Stomach (tissue), 9 donors: ENCODE results near the gene SMOC2. TPM values are rescaled to one million over a fixed set of nuclear protein-coding genes. Genes with fewer than 3 reads are reported as not detected.
"Not testable (repeated sequence)": the region's sequence is repeated elsewhere in the genome, so short reads cannot be mapped to it uniquely, and the experiment has no call there.

Experiments
- DNase-seq, 2 donors: peaks; one replicate each; pipeline versions ENCODE4 v3.0.0 to v3.0.0-alpha.2; 2013 to 2019
- H3K27ac ChIP-seq, 5 donors: fragments of 200-600 bp in 4 of 5; sonication (generic) in 4 of 5; one replicate each; pipeline ENCODE4 v1.5.1; 2013 to 2019; ENCODE audit warnings: mild to moderate bottlenecking in 1 of 5, moderate library complexity in 1 of 5
- H3K27me3 ChIP-seq, 3 donors: fragments of 200-600 bp; sonication (generic); one replicate each; pipeline ENCODE4 v1.5.1; 2017 to 2019; ENCODE audit warnings: mixed run types in 1 of 3
- H3K36me3 ChIP-seq, 4 donors: fragments of 200-600 bp; sonication (generic); 1 replicate in 3 of 4; 2 replicates in 1 of 4; pipeline ENCODE4 v1.5.1; 2016 to 2019
- H3K4me1 ChIP-seq, 4 donors: fragments of 200-600 bp; sonication (generic); one replicate each; pipeline ENCODE4 v1.5.1; 2016 to 2019
- H3K4me3 ChIP-seq, 4 donors: fragments of 200-600 bp; sonication (generic) in 3 of 4; one replicate each; pipeline ENCODE4 v1.5.1; 2016 to 2019; ENCODE audit warnings: mild to moderate bottlenecking in 1 of 4
- H3K9me3 ChIP-seq, 4 donors: fragments of 200-600 bp; sonication (generic); one replicate each; pipeline ENCODE4 v1.5.1; 2016 to 2019
- CTCF ChIP-seq, 7 experiments: fragments of 450-650 bp in 4 of 7; fragments of 200-600 bp in 3 of 7; sonication (generic) in 3 of 7; IDR thresholded peaks; one replicate each; pipeline ENCODE4 v1.5.1; 2016 to 2019; ENCODE audit warnings: antibody characterized with exemption in 7 of 7, control low read depth in 2 of 7, mild to moderate bottlenecking in 1 of 7
- EP300 ChIP-seq: sonication (generic); formaldehyde crosslinking; IDR thresholded peaks from one replicate; pipeline ENCODE4 v1.6.1; 2017; ENCODE audit warnings: antibody characterized with exemption
- POLR2A ChIP-seq, 4 donors: fragments of 450-650 bp; IDR thresholded peaks; one replicate each; pipeline ENCODE4 v1.6.1; 2016; ENCODE audit warnings: antibody characterized with exemption in 4 of 4, control low read depth in 2 of 4, mild to moderate bottlenecking in 1 of 4, moderate library complexity in 1 of 4
- POLR2AphosphoS5 ChIP-seq, 3 donors: sonication (generic); formaldehyde crosslinking; IDR thresholded peaks; one replicate each; pipeline ENCODE4 v1.6.1; 2016; ENCODE audit warnings: antibody characterized with exemption in 3 of 3
- WGBS, 5 donors: extraction: QIAGEN DNeasy Blood & Tissue Kit in 3 of 5; methylation state at CpG; one replicate each; pipeline versions ENCODE4 v1.1.5 to v1.1.7; 2013 to 2018; 5-methylcytosine and 5-hydroxymethylcytosine counted together
- intact Hi-C: fragments of 100-400 bp; cut with DNase I; formaldehyde crosslinking; loops from one replicate; pipeline ENCODE4 v1.15.1; 2023; ENCODE audit warnings: low total_unique reads
- polyA plus RNA-seq, 3 donors: library from polyadenylated mRNA; stranded (reverse); fragments of 200-250 nt; gene quantifications; one replicate each; pipeline ENCODE4 v1.2.3, GENCODE V29; 2013
- total RNA-seq, 5 donors: library from RNA; depleted of rRNA; stranded (reverse); fragments of >200 nt; gene quantifications; one replicate each; pipeline versions ENCODE4 v1.1.0 to v1.2.3, GENCODE V29; 2014 to 2016
- donor health status: healthy with polysubstance abuse.
- donor health status: Bipolar disorder and iron deficiency.
- donor health status: healthy.

The SMOC2 gene
- total and polyA plus RNA-seq, 8 donors: 7.9 to 520 (median 76.9) TPM

GRCh38 chr6:168699631-168700295 lies 258.8 kb downstream of the SMOC2 start:
- intact Hi-C loops: no loop called here
- H3K27ac ChIP-seq: peak overlapping the region in 2 of 5 donors; percentile 21 to 57
- no peak overlapping the region for H3K4me3 ChIP-seq
- H3K9me3 ChIP-seq: no peaks in the 10 kb centered on the region
- no peak for TF ChIP-seq CTCF (IDR thresholded peaks at IDR 0.05)
- TF ChIP-seq POLR2AphosphoS5 (IDR thresholded peaks at IDR 0.05): peak in 1 of 3 donors; percentile 5
- no peaks in the 10 kb centered on the region for H3K27me3 ChIP-seq
- WGBS, 5 donors: 54 to 74% (median 73%) methylated on average over 14 to 15 of the region's 15 CpGs
- no peaks in the 10 kb centered on the region for H3K36me3 ChIP-seq
- peak in 1 of 2 donors; percentile 66 for DNase-seq
- peaks cover 0 to 41% (median 9%) of the 10 kb centered on the region in 4 donors for H3K4me1 ChIP-seq

DNA sequence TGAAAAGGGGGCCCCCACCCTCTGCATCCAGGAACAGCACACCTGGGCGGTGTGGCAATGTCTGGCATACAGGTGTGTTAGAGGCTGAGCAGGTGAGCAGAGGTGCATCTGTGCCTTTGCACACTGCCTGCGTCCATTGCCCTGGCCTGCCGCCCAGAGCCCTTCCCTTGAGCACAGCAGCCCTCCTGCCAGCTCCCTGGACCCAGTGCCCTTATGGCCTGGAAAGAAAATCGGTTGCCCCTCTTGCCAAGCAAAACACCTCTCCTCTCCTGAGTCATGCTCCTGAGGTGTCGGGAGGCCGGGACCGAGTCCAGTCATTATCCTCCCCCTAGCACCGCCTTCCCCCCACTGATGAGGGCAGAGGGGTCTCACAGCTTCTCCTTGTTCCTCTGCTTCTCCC lies 259.9 kb downstream of the SMOC2 start:
- intact Hi-C loops: no loop called here
- WGBS, 5 donors: 78 to 93% (median 88%) methylated on average over 7 to 8 of the region's 8 CpGs
- DNase-seq: no peak
- Histone ChIP-seq H3K27me3 (no peaks in the 10 kb centered on the region), H3K27ac (peak overlapping the region in 2 of 5 donors; percentile 21 to 57), H3K36me3 (no peaks in the 10 kb centered on the region), H3K4me1 (peaks cover 0 to 41% (median 10%) of the 10 kb centered on the region in 4 donors), H3K9me3 (no peaks in the 10 kb centered on the region), H3K4me3 (no peak overlapping the region)
- TF ChIP-seq POLR2AphosphoS5 (IDR thresholded peaks at IDR 0.05) (no peak), CTCF (IDR thresholded peaks at IDR 0.05) (no peak), EP300 (no peak), POLR2A (IDR thresholded peaks at IDR 0.05) (no peak)

DNA sequence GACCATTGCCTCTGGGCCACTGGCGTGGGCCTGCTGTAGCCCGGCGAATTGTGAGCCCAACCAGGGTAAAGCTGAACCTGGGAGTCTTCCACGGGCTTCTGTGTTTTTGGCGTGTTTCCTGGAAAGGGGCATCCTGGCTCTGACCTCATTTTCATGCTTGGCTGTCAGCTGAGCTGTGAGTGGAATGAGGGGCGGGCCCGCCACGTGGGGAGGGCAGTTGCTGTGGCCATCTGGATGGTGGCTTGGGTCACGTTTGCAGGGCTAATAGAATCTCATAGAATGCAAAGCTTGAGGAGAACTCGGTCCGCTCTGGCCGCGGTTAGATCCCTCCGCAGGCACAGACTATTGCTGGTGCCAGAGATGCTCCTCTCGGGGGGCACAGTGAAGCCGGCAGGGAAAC lies 263.0 kb downstream of the SMOC2 start:
- WGBS, 5 donors: 60 to 80% (median 64%) methylated on average over 15 to 16 of the region's 16 CpGs
- peak overlapping the region in 1 of 5 donors; percentile 29 for H3K27ac ChIP-seq
- DNase-seq: peak in 1 of 2 donors; percentile 36

DNA sequence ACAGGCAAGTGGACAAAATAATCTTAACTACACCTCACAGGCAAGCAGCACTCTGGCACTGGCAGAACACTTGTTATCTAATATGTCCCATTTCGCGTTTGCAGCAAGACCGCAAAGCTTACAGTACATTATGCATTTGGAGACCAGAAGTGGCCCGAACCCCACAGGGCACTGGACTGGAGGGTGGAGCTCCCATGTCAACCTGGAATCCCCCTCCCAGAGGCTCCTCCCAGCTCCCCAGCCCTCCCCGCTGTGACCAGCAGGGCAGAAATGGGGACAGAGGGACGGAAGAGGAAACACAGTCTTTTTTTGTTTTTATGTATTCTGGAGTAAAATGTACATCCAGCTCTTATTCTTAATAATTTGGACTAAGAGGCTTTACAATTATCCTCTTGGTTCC lies 263.7 kb downstream of the SMOC2 start:
- intact Hi-C loops: no loop called here
- no peaks in the 10 kb centered on the region for H3K27me3 ChIP-seq
- no peak for TF ChIP-seq POLR2AphosphoS5 (IDR thresholded peaks at IDR 0.05)
- no peak for TF ChIP-seq POLR2A (IDR thresholded peaks at IDR 0.05)
- no peak for TF ChIP-seq EP300
- TF ChIP-seq CTCF (IDR thresholded peaks at IDR 0.05): no peak
- H3K4me3 ChIP-seq: no peak overlapping the region
- no peak for DNase-seq
- H3K9me3 ChIP-seq: no peaks in the 10 kb centered on the region
- no peak overlapping the region for H3K27ac ChIP-seq
- WGBS, 5 donors: 34 to 64% (median 35%) methylated on average over 6 of the region's 6 CpGs
- H3K4me1 ChIP-seq: peaks cover 0 to 30% (median 8%) of the 10 kb centered on the region in 4 donors
- H3K36me3 ChIP-seq: no peaks in the 10 kb centered on the region

More for the DNA sequence above, 263.0 kb downstream of the SMOC2 start:
- Histone ChIP-seq H3K4me3 (no peak overlapping the region), H3K27me3 (no peaks in the 10 kb centered on the region), H3K36me3 (no peaks in the 10 kb centered on the region), H3K4me1 (peaks cover 0 to 37% (median 10%) of the 10 kb centered on the region in 4 donors), H3K9me3 (no peaks in the 10 kb centered on the region)
- no peak for TF ChIP-seq POLR2AphosphoS5 (IDR thresholded peaks at IDR 0.05)
- no peak for TF ChIP-seq EP300
- no peak for TF ChIP-seq CTCF (IDR thresholded peaks at IDR 0.05)
- intact Hi-C loops: no loop called here

DNA sequence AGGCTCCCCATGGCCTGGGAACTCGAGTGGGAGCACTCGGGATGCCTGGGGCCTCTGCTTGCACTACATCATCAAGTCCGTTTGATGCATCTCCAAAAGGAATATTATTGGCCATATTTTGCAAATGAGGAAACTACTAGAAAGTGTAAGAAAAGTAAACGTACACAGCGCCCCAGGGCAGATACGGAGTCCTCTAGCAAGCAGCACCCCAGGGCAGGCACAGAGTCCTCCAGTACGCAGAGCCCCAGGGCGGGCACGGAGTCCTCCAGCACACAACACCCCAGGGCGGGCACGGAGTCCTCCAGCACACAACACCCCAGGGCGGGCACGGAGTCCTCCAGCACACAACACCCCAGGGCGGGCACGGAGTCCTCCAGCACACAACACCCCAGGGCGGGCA lies 264.3 kb downstream of the SMOC2 start:
- WGBS, 5 donors: 73 to 89% (median 82%) methylated on average over 9 to 16 of the region's 16 CpGs
- DNase-seq, H3K4me3 ChIP-seq, H3K27me3 ChIP-seq, H3K36me3 ChIP-seq, intact Hi-C loops, H3K9me3 ChIP-seq, H3K27ac ChIP-seq: not testable (repeated sequence)
- H3K4me1 ChIP-seq: peaks cover 0 to 26% (median 7%) of the 10 kb centered on the region in 4 donors
